GM12878 (cell line): ENCODE data around the gene KRT86. TPM values are rescaled to one million over a fixed set of nuclear protein-coding genes. Genes with fewer than 3 reads are reported as not detected.

Experiments used
- ATAC-seq: fragments of 200-7000 bp; cut with Tn5 transposase; 3 replicates; pipeline ENCODE4 v1.9.1; 2020; ENCODE audit warnings: mild to moderate bottlenecking, moderate library complexity
- BruUV-seq: library from RNA; stranded (reverse); fragments of 400-500 nt; replicated peaks from 2 replicates; lab custom pipeline; 2021; lab: Mats Ljungman, UMichigan
- CTCF ChIA-PET: fragments of 300-600 bp; sonication (Branson Sonifier 250); formaldehyde crosslinking; extraction: SDS; loops from one replicate; lab custom pipeline; 2021; ENCODE audit warnings: inconsistent platforms; lab: Yijun Ruan, JAX
- POLR2A ChIA-PET: fragments of 350-600 bp; formaldehyde crosslinking; extraction: SDS; loops from one replicate; lab custom pipeline; 2021; ENCODE audit warnings: inconsistent platforms; lab: Charles Lee
- RAD21 ChIA-PET: fragments of 300-600 bp; sonication (Branson Sonifier 250); formaldehyde crosslinking; loops from one replicate; lab custom pipeline; 2023; ENCODE audit warnings: antibody characterized with exemption; ENCODE audit not compliant: unreplicated experiment; lab: Charles Lee
- SMC1A ChIA-PET: fragments of 300-600 bp; sonication (Branson Sonifier 250); formaldehyde crosslinking; loops from one replicate; lab custom pipeline; 2023; ENCODE audit not compliant: unreplicated experiment, uncharacterized antibody; lab: Charles Lee
- DNase-seq: peaks from one replicate; pipeline ENCODE4 v3.0.0-alpha.2; 2011; ENCODE audit warnings: low read depth, low spot score
- FAIRE-seq: peaks from 3 replicates; lab custom pipeline; 2011; peaks lifted over from hg19 to GRCh38; lab: Jason Lieb, UNC
- H2AFZ ChIP-seq: 2 replicates; pipeline ENCODE4 v1.6.0; 2011; ENCODE audit warnings: low read depth, low read length, control low read depth; ENCODE audit not compliant: control insufficient read depth
- H3K27ac ChIP-seq: 2 replicates; pipeline ENCODE4 v1.5.1; 2011; ENCODE audit warnings: control low read depth; ENCODE audit not compliant: control insufficient read depth, insufficient read depth
- H3K27me3 ChIP-seq, 2 experiments: replicated peaks in 1 of 2; 2 replicates each; pipeline versions ENCODE4 v1.6.0 to v1.6.1; 2011; ENCODE audit warnings: low read length in 1 of 2; ENCODE audit not compliant: control insufficient read depth in 2 of 2, insufficient read depth in 2 of 2
- H3K36me3 ChIP-seq, 2 experiments: 2 replicates each; pipeline ENCODE4 v1.5.1; 2011; ENCODE audit warnings: low read length in 1 of 2; ENCODE audit not compliant: control insufficient read depth in 2 of 2, insufficient read depth in 2 of 2
- H3K4me1 ChIP-seq: 2 replicates; pipeline ENCODE4 v1.6.1; 2011; ENCODE audit warnings: mild to moderate bottlenecking, low read length, moderate library complexity, mixed read lengths; ENCODE audit not compliant: control insufficient read depth, insufficient read depth
- H3K4me2 ChIP-seq: 2 replicates; pipeline ENCODE4 v1.6.0; 2011; ENCODE audit warnings: control low read depth; ENCODE audit not compliant: control insufficient read depth, insufficient read depth
- H3K4me3 ChIP-seq: fragments of 200-600 bp; sonication (generic); 2 replicates; pipeline ENCODE4 v1.5.1; 2016
- H3K79me2 ChIP-seq: 2 replicates; pipeline ENCODE4 v1.6.0; 2011; ENCODE audit warnings: low read length; ENCODE audit not compliant: control insufficient read depth, insufficient read depth
- H3K9ac ChIP-seq: 2 replicates; pipeline ENCODE4 v1.8.0; 2011; ENCODE audit warnings: low read length, control low read depth, mixed read lengths; ENCODE audit not compliant: control insufficient read depth, insufficient read depth
- H3K9me3 ChIP-seq: replicated peaks from 3 replicates; pipeline ENCODE4 v1.5.1; 2011; ENCODE audit warnings: mild to moderate bottlenecking, low read length; ENCODE audit not compliant: control insufficient read depth, insufficient read depth
- H4K20me1 ChIP-seq: 2 replicates; pipeline ENCODE4 v1.6.0; 2011; ENCODE audit not compliant: control insufficient read depth, insufficient read depth
- KLF5 ChIP-seq: fragments of 450-650 bp; IDR thresholded peaks from 2 replicates; pipeline ENCODE4 v1.6.1; 2014; ENCODE audit warnings: mild to moderate bottlenecking; ENCODE audit not compliant: partially characterized antibody
- NRF1 ChIP-seq: conservative IDR thresholded peaks from 2 replicates; pipeline ENCODE4 v1.6.1; 2011; ENCODE audit warnings: mild to moderate bottlenecking, low read depth, low read length, improper control_type of control experiment
- WGBS: methylation state at CpG from one replicate; pipeline ENCODE4 v1.1.6; 2016; ENCODE audit warnings: low lambda C conversion rate; ENCODE audit not compliant: insufficient replicate concordance, insufficient coverage; ENCODE audit errors: missing lambda C conversion rate; 5-methylcytosine and 5-hydroxymethylcytosine counted together
- in situ Hi-C: fragments of 300-500 bp; cut with MboI; formaldehyde crosslinking; loops from 9 replicates; pipeline ENCODE4 v1.14.3; 2018; ENCODE audit warnings: mixed read lengths
- intact Hi-C: fragments of 100-400 bp; cut with micrococcal nuclease; formaldehyde crosslinking; loops from one replicate; pipeline ENCODE4 v1.14.2; 2022; ENCODE audit not compliant: unreplicated experiment
- polyA plus RNA-seq, 11 experiments: library from polyadenylated mRNA; depleted of rRNA in 4 of 11; unstranded in 6 of 11; stranded (reverse) in 5 of 11; fragments of >200 nt; fragmentation: Nextera tagmentation in 4 of 11; fragmentation: Illumina TruSeq in 1 of 11; extraction: Ambion mirVana in 4 of 11; extraction: Trizol in 1 of 11; gene quantifications; 1 replicate in 1 of 11; 2 replicates in 10 of 11; pipeline versions ENCODE4 v1.2.1 to v1.2.3, GENCODE V29; 2011 to 2016; ENCODE audit warnings: inconsistent platforms in 2 of 11, missing spikeins in 2 of 11, low read depth in 1 of 11
- total RNA-seq, 4 experiments: library from RNA; depleted of rRNA in 3 of 4; stranded (reverse); fragments of >200 nt in 3 of 4; fragmentation: Illumina TruSeq in 1 of 4; extraction: Trizol in 1 of 4; gene quantifications; 2 replicates each; pipeline versions ENCODE4 v1.2.1 to v1.2.3, GENCODE V29; 2013 to 2021
- TF ChIP-seq, protein P1 (sequence below): fragments of 450-650 bp; formaldehyde crosslinking; IDR thresholded peaks from 2 replicates; pipeline ENCODE4 v1.5.0; 2022; ENCODE audit warnings: mild to moderate bottlenecking, missing genetic modification characterization
- TF ChIP-seq, protein P2 (sequence below): fragments of 450-650 bp; IDR thresholded peaks from 2 replicates; pipeline ENCODE4 v1.6.1; 2014; ENCODE audit warnings: mild to moderate bottlenecking

KRT86 gene
- total and polyA plus RNA-seq, 10 of the 15 experiments (the other 5 are each of a cell fraction or from before 2014, with no cell fraction given): 0.11 to 0.54 (median 0.18) TPM; not detected in 4

DNA sequence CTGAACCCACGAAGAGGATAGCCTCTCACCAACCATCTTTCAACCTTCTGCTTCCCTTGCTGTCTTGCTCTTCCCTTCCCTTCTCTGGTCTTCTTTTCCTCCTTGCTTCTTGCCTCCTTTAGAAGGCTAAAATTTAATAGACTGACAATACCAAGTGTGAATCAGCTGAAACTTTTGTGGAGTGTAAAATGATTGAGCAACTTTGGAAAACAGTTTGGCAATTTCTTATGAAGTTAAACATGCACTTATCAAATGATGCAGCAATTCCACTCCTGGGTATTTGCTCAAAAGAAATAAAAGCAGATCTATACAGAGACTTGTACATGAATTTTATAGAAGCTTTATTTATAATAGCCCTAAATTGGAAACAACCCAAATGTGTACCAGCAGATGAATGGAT is 3.3 kb upstream of the KRT86 start:
- TF ChIP-seq NRF1: no peak
- TF ChIP-seq, protein P1, sequence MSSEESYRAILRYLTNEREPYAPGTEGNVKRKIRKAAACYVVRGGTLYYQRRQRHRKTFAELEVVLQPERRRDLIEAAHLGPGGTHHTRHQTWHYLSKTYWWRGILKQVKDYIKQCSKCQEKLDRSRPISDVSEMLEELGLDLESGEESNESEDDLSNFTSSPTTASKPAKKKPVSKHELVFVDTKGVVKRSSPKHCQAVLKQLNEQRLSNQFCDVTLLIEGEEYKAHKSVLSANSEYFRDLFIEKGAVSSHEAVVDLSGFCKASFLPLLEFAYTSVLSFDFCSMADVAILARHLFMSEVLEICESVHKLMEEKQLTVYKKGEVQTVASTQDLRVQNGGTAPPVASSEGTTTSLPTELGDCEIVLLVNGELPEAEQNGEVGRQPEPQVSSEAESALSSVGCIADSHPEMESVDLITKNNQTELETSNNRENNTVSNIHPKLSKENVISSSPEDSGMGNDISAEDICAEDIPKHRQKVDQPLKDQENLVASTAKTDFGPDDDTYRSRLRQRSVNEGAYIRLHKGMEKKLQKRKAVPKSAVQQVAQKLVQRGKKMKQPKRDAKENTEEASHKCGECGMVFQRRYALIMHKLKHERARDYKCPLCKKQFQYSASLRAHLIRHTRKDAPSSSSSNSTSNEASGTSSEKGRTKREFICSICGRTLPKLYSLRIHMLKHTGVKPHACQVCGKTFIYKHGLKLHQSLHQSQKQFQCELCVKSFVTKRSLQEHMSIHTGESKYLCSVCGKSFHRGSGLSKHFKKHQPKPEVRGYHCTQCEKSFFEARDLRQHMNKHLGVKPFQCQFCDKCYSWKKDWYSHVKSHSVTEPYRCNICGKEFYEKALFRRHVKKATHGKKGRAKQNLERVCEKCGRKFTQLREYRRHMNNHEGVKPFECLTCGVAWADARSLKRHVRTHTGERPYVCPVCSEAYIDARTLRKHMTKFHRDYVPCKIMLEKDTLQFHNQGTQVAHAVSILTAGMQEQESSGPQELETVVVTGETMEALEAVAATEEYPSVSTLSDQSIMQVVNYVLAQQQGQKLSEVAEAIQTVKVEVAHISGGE (CRISPR knock-in tag): no peak
- TF ChIP-seq, protein P2, sequence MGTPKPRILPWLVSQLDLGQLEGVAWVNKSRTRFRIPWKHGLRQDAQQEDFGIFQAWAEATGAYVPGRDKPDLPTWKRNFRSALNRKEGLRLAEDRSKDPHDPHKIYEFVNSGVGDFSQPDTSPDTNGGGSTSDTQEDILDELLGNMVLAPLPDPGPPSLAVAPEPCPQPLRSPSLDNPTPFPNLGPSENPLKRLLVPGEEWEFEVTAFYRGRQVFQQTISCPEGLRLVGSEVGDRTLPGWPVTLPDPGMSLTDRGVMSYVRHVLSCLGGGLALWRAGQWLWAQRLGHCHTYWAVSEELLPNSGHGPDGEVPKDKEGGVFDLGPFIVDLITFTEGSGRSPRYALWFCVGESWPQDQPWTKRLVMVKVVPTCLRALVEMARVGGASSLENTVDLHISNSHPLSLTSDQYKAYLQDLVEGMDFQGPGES: no peak
- TF ChIP-seq KLF5: no peak
- in situ Hi-C loops (no loop called here), intact Hi-C loops (no loop called here)
- Histone ChIP-seq H3K27ac (no peak overlapping the region), H3K9ac (no peak overlapping the region), H3K4me3 (no peak overlapping the region), H3K27me3 (peaks cover 0 to 2% of the 10 kb centered on the region in 2 experiments; a peak in 1 of 4 replicates), H3K79me2 (no peaks in the 10 kb centered on the region), H2AFZ (no peak overlapping the region), H3K36me3 (no peaks in the 10 kb centered on the region), H3K9me3 (no peaks in the 10 kb centered on the region), H4K20me1 (no peaks in the 10 kb centered on the region), H3K4me2 (no peak overlapping the region), H3K4me1 (no peaks in the 10 kb centered on the region)
- POLR2A ChIA-PET: no interaction called here
- BruUV-seq: no TSS peak
- DNase-seq (no peak), ATAC-seq (no peak), FAIRE-seq (no peak)
- RAD21 ChIA-PET: no interaction called here
- 25% methylated on average over 1 of the region's 1 CpG for WGBS
- CTCF ChIA-PET: interaction anchor here (1.4 to 3.4 kb wide), 3 partner anchors 8 to 47 kb away, joined by 3 to 21 read pairs (median 3); no protein-coding TSS in a partner anchor
- SMC1A ChIA-PET: interaction anchor here (0.8 kb wide), 1 partner anchor 33 kb away, joined by 3 read pairs; no protein-coding TSS in a partner anchor
